ENCODE results near the gene GABRG3. TPM values are rescaled to one million over a fixed set of nuclear protein-coding genes. Genes with fewer than 3 reads are reported as not detected.

The GABRG3 gene
- total RNA-seq, 4 donors from 2014 or later, result 0.67 to 3.0 TPM; not detected in 2

GRCh38 chr15:27353856-27354255 lies 382.9 kb downstream of the GABRG3 start:
- DNase-seq, result peak in 1 of 2 donors; percentile 11
- intact Hi-C loops (cut with DNase I), result no loop called here
- Histone ChIP-seq H3K4me1 (peaks cover 0 to 3% of the 10 kb centered on the region in 2 donors), H3K9me3 (no peaks in the 10 kb centered on the region), H3K36me3 (no peaks in the 10 kb centered on the region), H3K27ac (no peak overlapping the region), H3K4me3 (replicated peaks in 1 of 3) (no peak overlapping the region), H3K27me3 (no peaks in the 10 kb centered on the region)
- WGBS, 2 donors, result 32 to 40% methylated on average over 2 of the region's 2 CpGs
- TF ChIP-seq, protein P1, sequence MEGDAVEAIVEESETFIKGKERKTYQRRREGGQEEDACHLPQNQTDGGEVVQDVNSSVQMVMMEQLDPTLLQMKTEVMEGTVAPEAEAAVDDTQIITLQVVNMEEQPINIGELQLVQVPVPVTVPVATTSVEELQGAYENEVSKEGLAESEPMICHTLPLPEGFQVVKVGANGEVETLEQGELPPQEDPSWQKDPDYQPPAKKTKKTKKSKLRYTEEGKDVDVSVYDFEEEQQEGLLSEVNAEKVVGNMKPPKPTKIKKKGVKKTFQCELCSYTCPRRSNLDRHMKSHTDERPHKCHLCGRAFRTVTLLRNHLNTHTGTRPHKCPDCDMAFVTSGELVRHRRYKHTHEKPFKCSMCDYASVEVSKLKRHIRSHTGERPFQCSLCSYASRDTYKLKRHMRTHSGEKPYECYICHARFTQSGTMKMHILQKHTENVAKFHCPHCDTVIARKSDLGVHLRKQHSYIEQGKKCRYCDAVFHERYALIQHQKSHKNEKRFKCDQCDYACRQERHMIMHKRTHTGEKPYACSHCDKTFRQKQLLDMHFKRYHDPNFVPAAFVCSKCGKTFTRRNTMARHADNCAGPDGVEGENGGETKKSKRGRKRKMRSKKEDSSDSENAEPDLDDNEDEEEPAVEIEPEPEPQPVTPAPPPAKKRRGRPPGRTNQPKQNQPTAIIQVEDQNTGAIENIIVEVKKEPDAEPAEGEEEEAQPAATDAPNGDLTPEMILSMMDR (IDR thresholded peaks at IDR 0.05), result no peak
- no peak for TF ChIP-seq POLR2A (IDR thresholded peaks at IDR 0.05)

DNA sequence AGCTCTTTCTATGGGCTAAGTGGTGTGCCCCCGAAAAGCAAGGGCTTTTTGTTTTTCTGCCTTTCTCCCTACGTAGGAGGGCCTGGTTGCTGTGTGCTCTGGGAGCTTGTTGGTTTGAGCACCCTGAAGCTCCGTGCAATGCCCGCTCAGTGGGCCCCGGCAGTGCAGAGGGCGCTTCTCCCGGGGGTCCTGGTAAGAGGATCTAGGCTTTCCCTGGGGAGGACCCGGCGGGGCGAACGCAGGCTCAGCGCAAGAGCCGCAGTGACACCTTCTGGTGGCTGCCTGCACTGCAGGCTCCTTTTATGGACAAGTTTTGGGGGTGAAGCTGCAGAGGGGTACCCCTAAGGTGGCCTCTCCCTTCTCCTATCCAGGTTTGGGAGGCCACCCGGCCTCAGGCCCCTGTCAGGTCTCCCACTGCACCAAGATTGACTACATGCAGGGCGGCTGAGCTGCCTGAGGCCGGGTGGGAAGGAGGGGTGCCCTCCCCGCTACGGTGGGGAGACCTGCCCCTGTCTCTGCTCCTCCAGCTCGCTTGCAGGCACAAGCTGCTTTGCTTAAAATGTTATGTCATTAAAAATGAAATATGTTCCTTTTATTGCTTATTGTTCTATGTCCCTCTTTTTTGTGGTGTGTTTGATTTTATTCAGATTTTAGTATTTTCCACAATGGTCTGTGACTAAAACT lies 387.9 kb downstream of the GABRG3 start:
- Histone ChIP-seq H3K27ac (no peak overlapping the region), H3K27me3 (no peaks in the 10 kb centered on the region), H3K4me1 (peaks cover 0 to 3% of the 10 kb centered on the region in 2 donors), H3K9me3 (no peaks in the 10 kb centered on the region), H3K36me3 (no peaks in the 10 kb centered on the region), H3K4me3 (replicated peaks in 1 of 3) (no peak overlapping the region)
- peak; percentile 27 to 36 for DNase-seq
- intact Hi-C loops (cut with DNase I), result loop anchor here (5.0 kb wide), 1 partner anchor 302 kb away; no protein-coding TSS in a partner anchor
- 29 to 40% methylated on average over 10 to 16 of the region's 19 CpGs for WGBS, 2 donors
- no peak for TF ChIP-seq POLR2A (IDR thresholded peaks at IDR 0.05)
- TF ChIP-seq, protein P1 (IDR thresholded peaks at IDR 0.05), result peak in 5 of 6 experiments; percentile 49 to 94 (median 82)

GRCh38 chr15:27359586-27359985 lies 388.6 kb downstream of the GABRG3 start:
- no peak overlapping the region for H3K27ac ChIP-seq
- H3K4me3 ChIP-seq (replicated peaks in 1 of 3), result no peak overlapping the region
- intact Hi-C loops (cut with DNase I), result loop anchor here (5.0 kb wide), 1 partner anchor 302 kb away; no protein-coding TSS in a partner anchor
- no peak for TF ChIP-seq POLR2A (IDR thresholded peaks at IDR 0.05)
- TF ChIP-seq, protein P1 (IDR thresholded peaks at IDR 0.05), result no peak
- H3K9me3 ChIP-seq, result no peaks in the 10 kb centered on the region
- DNase-seq, result no peak
- H3K36me3 ChIP-seq, result no peaks in the 10 kb centered on the region
- H3K27me3 ChIP-seq, result no peaks in the 10 kb centered on the region
- WGBS, 2 donors, result 87 to 90% methylated on average over 7 of the region's 7 CpGs
- H3K4me1 ChIP-seq, result peaks cover 0 to 3% of the 10 kb centered on the region in 2 donors

- Histone ChIP-seq H3K4me3 (replicated peaks in 1 of 3) (no peak overlapping the region), H3K9me3 (no peaks in the 10 kb centered on the region), H3K27me3 (no peaks in the 10 kb centered on the region), H3K36me3 (no peaks in the 10 kb centered on the region), H3K4me1 (peaks cover 0 to 3% of the 10 kb centered on the region in 2 donors), H3K27ac (no peak overlapping the region)
- WGBS, 2 donors, result 89 to 91% methylated on average over 7 of the region's 7 CpGs
- intact Hi-C loops (cut with DNase I), result no loop called here
- no peak for TF ChIP-seq POLR2A (IDR thresholded peaks at IDR 0.05)
- TF ChIP-seq, protein P1 (IDR thresholded peaks at IDR 0.05), result no peak
- no peak for DNase-seq
Observed at GRCh38 chr15:27360316-27360715, 389.3 kb downstream of the GABRG3 start.

DNA sequence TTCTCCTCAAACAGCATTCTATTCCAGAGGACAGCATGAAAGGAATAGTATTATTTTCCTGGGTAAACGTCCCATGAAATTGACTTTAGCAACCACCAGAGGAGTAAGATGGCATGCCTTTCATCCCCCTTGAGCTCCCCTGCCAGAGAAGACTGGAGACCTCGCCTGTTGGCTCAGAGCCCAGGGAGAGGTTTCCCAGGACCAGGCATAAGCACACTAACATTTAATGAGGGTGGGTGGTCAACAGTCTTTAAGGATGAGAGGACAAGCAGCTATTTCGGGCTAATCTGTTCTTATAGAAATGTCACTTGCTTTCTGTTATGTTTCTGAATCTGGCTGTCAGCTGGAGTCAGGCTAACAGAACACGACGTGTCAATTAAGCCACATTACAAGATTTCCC lies 390.5 kb downstream of the GABRG3 start:
- WGBS, 2 donors, result 73% methylated on average over 5 of the region's 5 CpGs
- DNase-seq, result no peak
- Histone ChIP-seq H3K9me3 (no peaks in the 10 kb centered on the region), H3K36me3 (no peaks in the 10 kb centered on the region), H3K4me1 (peaks cover 0 to 3% of the 10 kb centered on the region in 2 donors), H3K27me3 (no peaks in the 10 kb centered on the region), H3K4me3 (replicated peaks in 1 of 3) (no peak overlapping the region), H3K27ac (no peak overlapping the region)
- TF ChIP-seq POLR2A (IDR thresholded peaks at IDR 0.05), result no peak
- TF ChIP-seq, protein P1 (IDR thresholded peaks at IDR 0.05), result no peak
- intact Hi-C loops (cut with DNase I), result no loop called here
